Measurements from ENCODE around the gene CYSTM1.

CYSTM1 gene

GRCh38 chr5:140261403-140262171 lies 86.6 kb downstream of the CYSTM1 start:
- DNase-seq = no peak

GRCh38 chr5:140262221-140262620 lies 87.2 kb downstream of the CYSTM1 start:
- DNase-seq = no peak

- DNase-seq = no peak
Measured at GRCh38 chr5:140262839-140263238, 87.9 kb downstream of the CYSTM1 start.

- DNase-seq = no peak
Measured at GRCh38 chr5:140265845-140266244, 90.9 kb downstream of the CYSTM1 start.

- no peak for DNase-seq
Measured at GRCh38 chr5:140266471-140267200, 91.6 kb downstream of the CYSTM1 start.

- no peak for DNase-seq
Measured at GRCh38 chr5:140267201-140267540, 92.2 kb downstream of the CYSTM1 start.

GRCh38 chr5:140267559-140268018 lies 92.6 kb downstream of the CYSTM1 start:
- no peak for DNase-seq

- DNase-seq = no peak
Measured at GRCh38 chr5:140270008-140270407, 95.0 kb downstream of the CYSTM1 start.

- no peak for DNase-seq
Measured at GRCh38 chr5:140273401-140273877, 98.5 kb downstream of the CYSTM1 start.

GRCh38 chr5:140275837-140276236 lies 100.8 kb downstream of the CYSTM1 start:
- DNase-seq = no peak

GRCh38 chr5:140282266-140282665 lies 107.3 kb downstream of the CYSTM1 start:
- DNase-seq = no peak

GRCh38 chr5:140284013-140284412 lies 109.0 kb downstream of the CYSTM1 start:
- no peak for DNase-seq

GRCh38 chr5:140286424-140286823 lies 111.4 kb downstream of the CYSTM1 start:
- DNase-seq = no peak

GRCh38 chr5:140287801-140288521 lies 113.0 kb downstream of the CYSTM1 start:
- no peak for DNase-seq

- no peak for DNase-seq
Measured at GRCh38 chr5:140292212-140293036, 117.4 kb downstream of the CYSTM1 start.
